ENCODE data around the gene IL11.

GRCh38 chr19:55325172-55325571 lies 45.1 kb downstream of the IL11 start, which contains the start of gene TMEM150B:
- TF ChIP-seq USF1 (IDR thresholded peaks at IDR 0.05) (no peak), YY1 (IDR thresholded peaks at IDR 0.05; ENCODE audit: low read depth) (no peak), EP300 (IDR thresholded peaks at IDR 0.05; ENCODE audit: borderline replicate concordance) (no peak), FOXM1 (IDR thresholded peaks at IDR 0.05; ENCODE audit: borderline replicate concordance, low read depth) (no peak), TCF12 (IDR thresholded peaks at IDR 0.05; ENCODE audit: low read depth) (no peak), CEBPB (IDR thresholded peaks at IDR 0.05) (no peak), TAF1 (IDR thresholded peaks at IDR 0.05; ENCODE audit: low read depth) (no peak)

Measured in Ishikawa (cell line).